ENCODE measurements around the gene RRBP1. TPM values are rescaled to one million over a fixed set of nuclear protein-coding genes. Genes with fewer than 3 reads are reported as not detected.

RRBP1 gene
- total RNA-seq, 4 donors from 2014 or later = 33.7 to 57.7 (median 43.2) TPM

- TF ChIP-seq, protein P1, sequence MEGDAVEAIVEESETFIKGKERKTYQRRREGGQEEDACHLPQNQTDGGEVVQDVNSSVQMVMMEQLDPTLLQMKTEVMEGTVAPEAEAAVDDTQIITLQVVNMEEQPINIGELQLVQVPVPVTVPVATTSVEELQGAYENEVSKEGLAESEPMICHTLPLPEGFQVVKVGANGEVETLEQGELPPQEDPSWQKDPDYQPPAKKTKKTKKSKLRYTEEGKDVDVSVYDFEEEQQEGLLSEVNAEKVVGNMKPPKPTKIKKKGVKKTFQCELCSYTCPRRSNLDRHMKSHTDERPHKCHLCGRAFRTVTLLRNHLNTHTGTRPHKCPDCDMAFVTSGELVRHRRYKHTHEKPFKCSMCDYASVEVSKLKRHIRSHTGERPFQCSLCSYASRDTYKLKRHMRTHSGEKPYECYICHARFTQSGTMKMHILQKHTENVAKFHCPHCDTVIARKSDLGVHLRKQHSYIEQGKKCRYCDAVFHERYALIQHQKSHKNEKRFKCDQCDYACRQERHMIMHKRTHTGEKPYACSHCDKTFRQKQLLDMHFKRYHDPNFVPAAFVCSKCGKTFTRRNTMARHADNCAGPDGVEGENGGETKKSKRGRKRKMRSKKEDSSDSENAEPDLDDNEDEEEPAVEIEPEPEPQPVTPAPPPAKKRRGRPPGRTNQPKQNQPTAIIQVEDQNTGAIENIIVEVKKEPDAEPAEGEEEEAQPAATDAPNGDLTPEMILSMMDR (IDR thresholded peaks at IDR 0.05) = no peak
- no peak for TF ChIP-seq POLR2A (IDR thresholded peaks at IDR 0.05)
- no peak overlapping the region for H3K4me3 ChIP-seq (ENCODE audit: low read depth, poor library complexity, severe bottlenecking)
- intact Hi-C loops (cut with DNase I; ENCODE audit: low total_unique reads) = no loop called here
- 93 to 94% methylated on average over 9 of the region's 9 CpGs for WGBS, 2 donors
- DNase-seq (ENCODE audit: low spot score in 2 of 2) = no peak
Measured at GRCh38 chr20:17657898-17658647, 24.0 kb downstream of the RRBP1 start.

DNA sequence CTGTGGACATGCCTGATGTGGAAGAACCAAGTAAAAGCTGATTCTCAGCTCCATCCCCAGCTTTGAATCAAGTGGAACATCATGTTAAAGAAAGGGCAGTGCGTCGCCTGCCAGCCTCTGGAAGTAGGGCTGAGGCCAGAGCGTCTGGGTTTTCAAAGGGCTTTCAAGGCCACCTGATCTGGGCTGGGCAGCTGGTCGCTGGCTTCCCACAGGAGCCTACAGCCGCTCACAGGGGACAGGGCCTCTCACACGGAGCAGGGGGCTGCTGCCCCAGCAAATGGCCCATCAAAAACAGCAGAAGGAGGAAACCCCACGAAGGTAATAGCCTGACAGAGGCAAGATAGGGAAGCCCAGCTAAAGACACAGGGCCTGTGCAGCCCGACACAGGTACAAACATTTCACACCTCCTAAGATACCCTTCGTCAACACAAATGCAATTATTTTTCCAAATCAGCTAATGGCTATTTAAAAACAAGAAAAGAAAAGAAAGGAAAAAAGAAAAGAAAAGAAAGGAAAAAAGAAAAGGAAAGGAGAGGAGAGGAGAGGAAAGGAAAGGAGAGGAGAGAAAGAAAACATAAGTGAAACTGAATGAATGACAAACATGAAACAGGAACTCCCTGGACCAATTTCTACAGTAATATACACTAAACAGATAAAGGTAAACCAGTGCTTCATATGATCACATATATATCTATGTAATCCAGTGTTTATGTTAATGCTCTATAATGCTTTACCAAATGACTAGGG is 24.8 kb downstream of the RRBP1 start:
- H3K4me3 ChIP-seq (ENCODE audit: low read depth, poor library complexity, severe bottlenecking) = no peak overlapping the region
- 78 to 80% methylated on average over 9 of the region's 9 CpGs for WGBS, 2 donors
- DNase-seq (ENCODE audit: low spot score in 2 of 2) = no peak
- TF ChIP-seq, protein P1 (IDR thresholded peaks at IDR 0.05) = no peak
- TF ChIP-seq POLR2A (IDR thresholded peaks at IDR 0.05) = no peak
- intact Hi-C loops (cut with DNase I; ENCODE audit: low total_unique reads) = no loop called here

GRCh38 chr20:17655865-17656479 is 26.1 kb downstream of the RRBP1 start:
- DNase-seq (ENCODE audit: low spot score in 2 of 2) = no peak
- H3K4me3 ChIP-seq (ENCODE audit: low read depth, poor library complexity, severe bottlenecking) = no peak overlapping the region
- TF ChIP-seq, protein P1 (IDR thresholded peaks at IDR 0.05) = no peak
- TF ChIP-seq POLR2A (IDR thresholded peaks at IDR 0.05) = no peak
- WGBS, 2 donors = 78 to 82% methylated on average over 11 of the region's 11 CpGs
- intact Hi-C loops (cut with DNase I; ENCODE audit: low total_unique reads) = no loop called here

GRCh38 chr20:17655286-17655651 is 26.8 kb downstream of the RRBP1 start:
- WGBS, 2 donors = 78 to 85% methylated on average over 7 of the region's 7 CpGs
- TF ChIP-seq, protein P1 (IDR thresholded peaks at IDR 0.05) = no peak
- no peak for TF ChIP-seq POLR2A (IDR thresholded peaks at IDR 0.05)
- no peak overlapping the region for H3K4me3 ChIP-seq (ENCODE audit: low read depth, poor library complexity, severe bottlenecking)
- intact Hi-C loops (cut with DNase I; ENCODE audit: low total_unique reads) = no loop called here
- DNase-seq (ENCODE audit: low spot score in 2 of 2) = no peak

DNA sequence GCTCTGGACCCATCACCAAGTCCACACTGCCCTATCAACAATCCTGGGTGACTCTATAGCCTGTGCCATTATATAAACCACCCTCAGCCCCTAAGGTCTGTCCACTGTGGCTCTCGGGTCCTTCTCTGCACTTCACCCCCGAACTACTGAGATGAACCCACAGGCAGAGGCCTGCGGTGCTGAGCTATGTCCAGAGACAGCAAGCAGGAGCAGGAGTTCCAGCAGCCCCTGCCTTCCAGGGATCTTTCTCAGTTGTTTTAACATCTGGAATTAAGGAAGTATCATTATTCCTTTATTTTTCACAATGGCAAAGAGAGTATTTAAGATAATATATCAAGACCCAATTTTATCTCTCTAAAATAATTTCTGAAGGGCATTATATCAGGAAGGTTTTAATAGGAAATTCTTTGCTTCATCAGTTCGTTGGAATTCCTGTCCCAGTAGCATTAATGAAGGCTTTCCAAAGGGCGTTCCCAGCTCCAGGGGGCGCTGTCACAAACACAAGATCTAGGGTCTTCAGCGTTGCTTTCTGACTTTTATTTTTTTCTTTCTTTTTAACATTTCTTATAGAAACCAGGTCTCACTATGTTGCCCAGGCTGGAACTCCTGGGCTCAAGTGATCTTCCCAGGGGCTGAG is 27.3 kb downstream of the RRBP1 start:
- no peak overlapping the region for H3K4me3 ChIP-seq (ENCODE audit: low read depth, poor library complexity, severe bottlenecking)
- DNase-seq (ENCODE audit: low spot score in 2 of 2) = no peak
- WGBS, 2 donors = 60 to 66% methylated on average over 7 of the region's 7 CpGs
- TF ChIP-seq, protein P1 (IDR thresholded peaks at IDR 0.05) = no peak
- TF ChIP-seq POLR2A (IDR thresholded peaks at IDR 0.05) = no peak
- intact Hi-C loops (cut with DNase I; ENCODE audit: low total_unique reads) = no loop called here

Measured in lower leg skin (tissue), 4 donors.